Trophoblast cell (in vitro differentiated cells and primary cell): ENCODE results near the gene NRSN1. TPM values are rescaled to one million over a fixed set of nuclear protein-coding genes. Genes with fewer than 3 reads are reported as not detected.

Experiments used
- DNase-seq, 2 donors: peaks; one replicate each; pipeline ENCODE4 v3.0.0-alpha.2; 2016
- H2AFZ ChIP-seq: 2 replicates; pipeline ENCODE4 v1.6.1; 2013; ENCODE audit warnings: low read length, moderate library complexity, mild to moderate bottlenecking; ENCODE audit not compliant: insufficient read depth, poor library complexity
- H2AK5ac ChIP-seq: 2 replicates; pipeline ENCODE4 v1.6.1; 2013; ENCODE audit warnings: mild to moderate bottlenecking, low read length
- H2BK120ac ChIP-seq: 2 replicates; pipeline ENCODE4 v1.6.1; 2013; ENCODE audit warnings: low read length, mild to moderate bottlenecking, moderate library complexity; ENCODE audit not compliant: insufficient read depth, poor library complexity
- H2BK12ac ChIP-seq: 2 replicates; pipeline ENCODE4 v1.6.1; 2013; ENCODE audit warnings: mild to moderate bottlenecking, low read length, moderate library complexity
- H2BK5ac ChIP-seq: 2 replicates; pipeline ENCODE4 v1.6.1; 2013; ENCODE audit warnings: low read length, low read depth, moderate library complexity, mild to moderate bottlenecking; ENCODE audit not compliant: poor library complexity
- H3K14ac ChIP-seq: 2 replicates; pipeline ENCODE4 v1.6.1; 2013; ENCODE audit warnings: mild to moderate bottlenecking, low read length
- H3K18ac ChIP-seq: 2 replicates; pipeline ENCODE4 v1.6.1; 2013; ENCODE audit warnings: mild to moderate bottlenecking, low read length
- H3K23ac ChIP-seq: 2 replicates; pipeline ENCODE4 v1.6.1; 2013; ENCODE audit warnings: low read length
- H3K27ac ChIP-seq: 2 replicates; pipeline ENCODE4 v1.5.1; 2013; ENCODE audit warnings: low read depth, mild to moderate bottlenecking, inconsistent platforms, low read length, moderate library complexity
- H3K27me3 ChIP-seq: 2 replicates; pipeline ENCODE4 v1.6.1; 2013; ENCODE audit warnings: inconsistent platforms, mild to moderate bottlenecking, low read length, moderate library complexity; ENCODE audit not compliant: insufficient read depth
- H3K36me3 ChIP-seq, 2 experiments: 1 replicate in 1 of 2; 2 replicates in 1 of 2; pipeline ENCODE4 v1.6.1; 2013; ENCODE audit warnings: low read length in 2 of 2, mild to moderate bottlenecking in 2 of 2, moderate library complexity in 1 of 2; ENCODE audit not compliant: insufficient read depth in 2 of 2, control insufficient read depth in 1 of 2
- H3K4ac ChIP-seq: 2 replicates; pipeline ENCODE4 v1.6.1; 2013; ENCODE audit warnings: low read depth, mild to moderate bottlenecking, low read length, moderate library complexity
- H3K4me1 ChIP-seq, 2 experiments: 1 replicate in 1 of 2; 2 replicates in 1 of 2; pipeline ENCODE4 v1.6.1; 2013; ENCODE audit warnings: low read length in 2 of 2, mild to moderate bottlenecking in 2 of 2, moderate library complexity in 1 of 2; ENCODE audit not compliant: insufficient read depth in 2 of 2, control insufficient read depth in 1 of 2
- H3K4me2 ChIP-seq: 2 replicates; pipeline ENCODE4 v1.6.1; 2013; ENCODE audit warnings: inconsistent platforms, mild to moderate bottlenecking, low read length, moderate library complexity
- H3K4me3 ChIP-seq: 2 replicates; pipeline ENCODE4 v1.5.1; 2013; ENCODE audit warnings: mild to moderate bottlenecking, low read depth, low read length, inconsistent platforms
- H3K79me1 ChIP-seq: one replicate; pipeline ENCODE4 v1.6.1; 2013; ENCODE audit warnings: low read length
- H3K79me2 ChIP-seq: 2 replicates; pipeline ENCODE4 v1.6.1; 2013; ENCODE audit warnings: low read length, mild to moderate bottlenecking; ENCODE audit not compliant: control insufficient read depth, insufficient read depth, poor library complexity
- H3K9ac ChIP-seq: 2 replicates; pipeline ENCODE4 v1.6.1; 2013; ENCODE audit warnings: mild to moderate bottlenecking, low read length
- H3K9me3 ChIP-seq: 2 replicates; pipeline ENCODE4 v1.6.1; 2013; ENCODE audit warnings: low read depth, mild to moderate bottlenecking, control low read depth, inconsistent platforms, low read length; ENCODE audit not compliant: insufficient read depth
- H4K12ac ChIP-seq: 2 replicates; pipeline ENCODE4 v1.6.1; 2013; ENCODE audit warnings: low read depth, mild to moderate bottlenecking, low read length, moderate library complexity
- H4K8ac ChIP-seq: 2 replicates; pipeline ENCODE4 v1.6.1; 2013; ENCODE audit warnings: low read depth, mild to moderate bottlenecking, low read length, moderate library complexity
- H4K91ac ChIP-seq: one replicate; pipeline ENCODE4 v1.6.1; 2013; ENCODE audit warnings: low read depth, mild to moderate bottlenecking, low read length, moderate library complexity
- WGBS: extraction: QIAGEN DNeasy Blood & Tissue Kit; methylation state at CpG from one replicate; pipeline ENCODE4 v1.1.7; 2013; ENCODE audit warnings: missing lambda C conversion rate; ENCODE audit not compliant: insufficient read length, insufficient coverage; ENCODE audit errors: extremely low coverage; 5-methylcytosine and 5-hydroxymethylcytosine counted together
- polyA plus RNA-seq: library from polyadenylated mRNA; stranded (reverse); fragments of 200-250 nt; gene quantifications from 2 replicates; pipeline ENCODE4 v1.2.3, GENCODE V29; 2013

NRSN1 gene, protein sequence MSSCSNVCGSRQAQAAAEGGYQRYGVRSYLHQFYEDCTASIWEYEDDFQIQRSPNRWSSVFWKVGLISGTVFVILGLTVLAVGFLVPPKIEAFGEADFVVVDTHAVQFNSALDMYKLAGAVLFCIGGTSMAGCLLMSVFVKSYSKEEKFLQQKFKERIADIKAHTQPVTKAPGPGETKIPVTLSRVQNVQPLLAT
- polyA plus RNA-seq = 0.26 and 0.32 TPM in 2 replicates

DNA sequence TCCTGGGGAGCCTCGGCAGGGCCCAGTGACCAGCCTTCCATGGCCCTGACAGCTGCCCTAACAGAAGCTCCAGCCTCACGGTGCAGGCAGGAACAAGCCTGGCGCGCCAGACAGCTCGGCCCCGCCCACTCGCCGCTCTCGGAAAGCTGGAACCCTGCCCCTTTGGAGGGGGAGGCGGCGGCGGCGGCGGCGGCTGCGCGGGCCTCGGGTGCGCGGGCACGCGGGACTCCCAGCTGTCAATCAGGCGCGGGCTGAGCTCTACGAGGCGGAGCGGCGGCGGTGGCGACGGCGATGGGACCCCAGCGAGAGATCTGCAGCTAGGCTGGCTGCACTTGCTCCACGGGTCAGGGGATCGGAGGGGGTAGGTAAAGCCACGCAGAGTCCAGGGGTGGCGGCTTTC lies at the start of gene NRSN1:
Gene NRSN1 (plus strand): TSS at position 236 of the 400 bp plus-strand sequence. CDS start 8,113 bp downstream, outside the sequence.
- H4K91ac ChIP-seq = no peak within 1 kb of the TSS
- H3K79me2 ChIP-seq = no peaks in the 10 kb centered on the region
- H3K36me3 ChIP-seq = no peaks in the 10 kb centered on the region
- H3K9me3 ChIP-seq = no peaks in the 10 kb centered on the region
- no peak within 1 kb of the TSS for H3K18ac ChIP-seq
- H2AFZ ChIP-seq = peak within 1 kb of the TSS; percentile 43
- no peak within 1 kb of the TSS for H2BK12ac ChIP-seq
- peak within 1 kb of the TSS; percentile 67 for H3K4me3 ChIP-seq
- no peak within 1 kb of the TSS for H4K12ac ChIP-seq
- no peak within 1 kb of the TSS for H3K9ac ChIP-seq
- no peak within 1 kb of the TSS for H2BK5ac ChIP-seq
- no peaks in the 10 kb centered on the region for H3K79me1 ChIP-seq
- no peak within 1 kb of the TSS for H3K27ac ChIP-seq
- no peak within 1 kb of the TSS for H3K14ac ChIP-seq
- H3K27me3 ChIP-seq = no peaks in the 10 kb centered on the region
- H3K4me2 ChIP-seq = peak within 1 kb of the TSS; percentile 91
- no peak within 1 kb of the TSS for H2BK120ac ChIP-seq
- no peak for DNase-seq
- no peak within 1 kb of the TSS for H4K8ac ChIP-seq
- H3K23ac ChIP-seq = no peak within 1 kb of the TSS
- no CpG with 5 or more reads among the region's 37 CpGs for WGBS
- peaks cover 0 to 7% of the 10 kb centered on the region in 2 experiments for H3K4me1 ChIP-seq
- H2AK5ac ChIP-seq = no peak within 1 kb of the TSS
- no peak within 1 kb of the TSS for H3K4ac ChIP-seq

- Histone ChIP-seq H3K9ac (no peak overlapping the region), H2BK5ac (no peak overlapping the region), H3K4me1 (no peaks in the 10 kb centered on the region), H3K23ac (no peak overlapping the region), H3K27me3 (no peaks in the 10 kb centered on the region), H3K18ac (no peak overlapping the region), H3K79me1 (no peaks in the 10 kb centered on the region), H2BK120ac (no peak overlapping the region), H2AK5ac (no peak overlapping the region), H3K14ac (no peak overlapping the region), H4K12ac (no peak overlapping the region), H2BK12ac (no peak overlapping the region), H3K4me2 (no peak overlapping the region), H2AFZ (no peak overlapping the region), H3K4ac (no peak overlapping the region), H4K91ac (no peak overlapping the region), H3K36me3 (no peaks in the 10 kb centered on the region), H3K79me2 (no peaks in the 10 kb centered on the region), H3K4me3 (no peak overlapping the region), H4K8ac (no peak overlapping the region), H3K9me3 (peaks cover 3% of the 10 kb centered on the region), H3K27ac (no peak overlapping the region)
- no CpG with 5 or more reads among the region's 3 CpGs for WGBS
- no peak for DNase-seq
These were observed 47.8 kb upstream of the NRSN1 start for GRCh38 chr6:24078200-24078599.

GRCh38 chr6:24079076-24079475 lies 46.9 kb upstream of the NRSN1 start:
- no peak overlapping the region for H3K4ac ChIP-seq
- H3K4me2 ChIP-seq = no peak overlapping the region
- no peak overlapping the region for H3K4me3 ChIP-seq
- H3K36me3 ChIP-seq = no peaks in the 10 kb centered on the region
- WGBS = no CpG with 5 or more reads among the region's 2 CpGs
- peaks cover 3% of the 10 kb centered on the region for H3K9me3 ChIP-seq
- DNase-seq = no peak
- H4K8ac ChIP-seq = no peak overlapping the region
- H2BK120ac ChIP-seq = no peak overlapping the region
- no peak overlapping the region for H3K23ac ChIP-seq
- no peak overlapping the region for H3K18ac ChIP-seq
- H3K14ac ChIP-seq = no peak overlapping the region
- H2AK5ac ChIP-seq = no peak overlapping the region
- H4K91ac ChIP-seq = no peak overlapping the region
- H2BK12ac ChIP-seq = no peak overlapping the region
- no peaks in the 10 kb centered on the region for H3K79me1 ChIP-seq
- no peaks in the 10 kb centered on the region for H3K27me3 ChIP-seq
- no peak overlapping the region for H3K27ac ChIP-seq
- no peaks in the 10 kb centered on the region for H3K79me2 ChIP-seq
- H2BK5ac ChIP-seq = no peak overlapping the region
- H3K4me1 ChIP-seq = no peaks in the 10 kb centered on the region
- no peak overlapping the region for H4K12ac ChIP-seq
- H2AFZ ChIP-seq = no peak overlapping the region
- no peak overlapping the region for H3K9ac ChIP-seq

- Histone ChIP-seq H3K18ac (no peak overlapping the region), H3K27me3 (no peaks in the 10 kb centered on the region), H2BK12ac (no peak overlapping the region), H4K91ac (no peak overlapping the region), H3K9ac (no peak overlapping the region), H4K8ac (no peak overlapping the region), H3K79me2 (no peaks in the 10 kb centered on the region), H3K79me1 (no peaks in the 10 kb centered on the region), H3K23ac (no peak overlapping the region), H2BK120ac (no peak overlapping the region), H3K4me2 (no peak overlapping the region), H3K4me3 (no peak overlapping the region), H3K36me3 (no peaks in the 10 kb centered on the region), H3K14ac (no peak overlapping the region), H3K27ac (no peak overlapping the region), H4K12ac (no peak overlapping the region), H3K4ac (no peak overlapping the region), H2AFZ (no peak overlapping the region), H3K4me1 (no peaks in the 10 kb centered on the region), H2BK5ac (no peak overlapping the region), H3K9me3 (peaks cover 3% of the 10 kb centered on the region), H2AK5ac (no peak overlapping the region)
- WGBS = no CpG with 5 or more reads among the region's 1 CpG
- DNase-seq = no peak
These were observed 45.3 kb upstream of the NRSN1 start for GRCh38 chr6:24080711-24081110.
